ENCODE data around the gene CNGA3. TPM values are rescaled to one million over a fixed set of nuclear protein-coding genes. Genes with fewer than 3 reads are reported as not detected.

CNGA3 gene
- polyA plus RNA-seq, 2 of the 4 experiments (the other 2 are of a cell fraction) = not detected

- TF ChIP-seq ZFP36 (IDR thresholded peaks at IDR 0.05; ENCODE audit: borderline replicate concordance, partially characterized antibody) = no peak
- no peak for TF ChIP-seq REST (IDR thresholded peaks at IDR 0.05)
These were observed 28.8 kb downstream of the CNGA3 start (continued) for GRCh38 chr2:98374958-98375570.

- no peaks in the 10 kb centered on the region for H3K4me1 ChIP-seq
- POLR2A ChIA-PET = no interaction called here
- ATAC-seq (no peak), DNase-seq (ENCODE audit: low read depth in 1 of 2, low spot score in 1 of 2) (no peak), FAIRE-seq (no peak)
- H3K4me2 ChIP-seq = no peak overlapping the region
- 40% methylated on average over 6 of the region's 6 CpGs for WGBS (ENCODE audit: missing lambda C conversion rate)
- H3K27ac ChIP-seq = no peak overlapping the region
- TF ChIP-seq NPAS2 (CRISPR knock-in tag; IDR thresholded peaks at IDR 0.05; ENCODE audit: borderline replicate concordance) (no peak), HOXA7 (CRISPR knock-in tag; IDR thresholded peaks at IDR 0.05) (no peak), JUNB (IDR thresholded peaks at IDR 0.05) (no peak), MAFK (IDR thresholded peaks at IDR 0.05; ENCODE audit: partially characterized antibody) (no peak), CTCF (IDR thresholded peaks at IDR 0.05) (no peak), CEBPB (IDR thresholded peaks at IDR 0.05) (no peak), TFCP2L1 (CRISPR knock-in tag; IDR thresholded peaks at IDR 0.05) (no peak), CHD2 (IDR thresholded peaks at IDR 0.05; ENCODE audit: low read length, partially characterized antibody) (no peak), FOXS1 (CRISPR knock-in tag; IDR thresholded peaks at IDR 0.05) (no peak), BHLHE40 (IDR thresholded peaks at IDR 0.05; ENCODE audit: low read depth, low read length) (no peak), ZC3H11A (IDR thresholded peaks at IDR 0.05) (no peak), ZNF302 (CRISPR knock-in tag; IDR thresholded peaks at IDR 0.05) (no peak), HES2 (IDR thresholded peaks at IDR 0.05) (no peak), ZSCAN20 (CRISPR knock-in tag; IDR thresholded peaks at IDR 0.05) (no peak), PHF8 (IDR thresholded peaks at IDR 0.05; ENCODE audit: borderline replicate concordance, low read depth) (no peak), FOSL2 (IDR thresholded peaks at IDR 0.05) (no peak), FOSL2 (CRISPR knock-in tag; IDR thresholded peaks at IDR 0.05) (no peak), RNF2 (IDR thresholded peaks at IDR 0.05; ENCODE audit: borderline replicate concordance, low read depth) (no peak), POLR2A (IDR thresholded peaks at IDR 0.05; ENCODE audit: low read length) (no peak), HEYL (CRISPR knock-in tag; IDR thresholded peaks at IDR 0.05) (no peak), SREBF2 (IDR thresholded peaks at IDR 0.05) (no peak)
- no peak overlapping the region for H3K4me3 ChIP-seq
- CTCF ChIA-PET = interaction anchor here (0.9 to 2.0 kb wide), 3 partner anchors 8 to 676 kb away, joined by 3 to 9 read pairs (median 5); no protein-coding TSS in a partner anchor
- H3K9me3 ChIP-seq = no peaks in the 10 kb centered on the region
These were observed 30.1 kb downstream of the CNGA3 start for GRCh38 chr2:98376301-98376910.
